Medulla oblongata (tissue), 1 donor: ENCODE measurements around the gene ZDHHC7.
"Not testable (repeated sequence)": the region's sequence is repeated elsewhere in the genome, so short reads cannot be mapped to it uniquely, and the experiment has no call there.

ENCODE experiments used
- DNase-seq: peaks from one replicate; pipeline ENCODE4 v3.0.0-alpha.2; 2015; ENCODE audit errors: extremely low spot score

Gene ZDHHC7, protein sequence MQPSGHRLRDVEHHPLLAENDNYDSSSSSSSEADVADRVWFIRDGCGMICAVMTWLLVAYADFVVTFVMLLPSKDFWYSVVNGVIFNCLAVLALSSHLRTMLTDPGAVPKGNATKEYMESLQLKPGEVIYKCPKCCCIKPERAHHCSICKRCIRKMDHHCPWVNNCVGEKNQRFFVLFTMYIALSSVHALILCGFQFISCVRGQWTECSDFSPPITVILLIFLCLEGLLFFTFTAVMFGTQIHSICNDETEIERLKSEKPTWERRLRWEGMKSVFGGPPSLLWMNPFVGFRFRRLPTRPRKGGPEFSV

DNA sequence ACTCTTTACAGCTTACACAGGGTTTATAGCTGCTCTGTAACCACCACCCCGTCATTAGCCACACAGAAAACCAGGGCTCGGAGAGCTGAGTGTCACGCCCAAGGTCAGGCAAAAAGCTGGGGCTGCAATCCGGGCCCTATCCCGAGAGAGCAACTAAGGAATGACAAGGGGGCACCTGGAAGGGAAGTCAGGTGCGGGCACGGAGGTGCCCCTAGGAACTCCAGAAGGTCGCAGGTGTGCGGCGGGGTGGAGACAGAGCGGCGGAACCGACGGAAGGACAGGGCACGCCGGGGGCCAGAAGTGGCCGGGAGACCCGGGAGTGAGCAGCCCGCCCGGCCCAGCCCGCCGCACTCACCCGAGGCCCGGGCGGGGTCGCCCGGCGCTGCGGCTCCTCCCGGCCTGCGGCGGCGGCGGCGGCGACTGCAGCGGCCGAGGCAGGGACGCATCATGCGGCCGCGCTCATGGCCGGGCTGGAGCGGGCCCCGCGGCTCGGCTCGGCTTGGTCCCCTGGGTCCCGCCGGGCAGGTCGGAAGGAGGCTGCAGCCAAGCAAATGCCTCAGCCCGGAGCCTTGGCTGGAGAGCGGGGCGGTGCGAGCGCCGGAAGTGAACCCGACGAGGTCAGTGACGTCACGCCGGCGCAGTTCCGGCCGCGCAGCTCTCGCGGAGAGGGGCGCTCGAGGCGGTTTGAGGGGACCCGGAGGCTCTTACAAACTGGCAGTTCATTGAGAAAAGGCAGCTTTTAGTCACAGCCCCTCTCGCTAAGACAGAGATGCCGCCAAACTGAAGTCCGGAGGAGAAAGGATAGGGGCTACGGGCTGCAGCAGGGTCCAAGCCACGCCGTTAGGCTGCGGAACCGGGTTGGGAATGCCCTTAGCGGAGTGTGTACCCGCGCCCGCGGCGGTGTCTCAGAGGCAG is at the start of gene ZDHHC7:
Gene ZDHHC7, minus strand, starts transcription at position 605 of the 915 bp plus-strand sequence. CDS start 20,917 bp downstream, outside the sequence.
- peak; percentile 89 for DNase-seq

DNA sequence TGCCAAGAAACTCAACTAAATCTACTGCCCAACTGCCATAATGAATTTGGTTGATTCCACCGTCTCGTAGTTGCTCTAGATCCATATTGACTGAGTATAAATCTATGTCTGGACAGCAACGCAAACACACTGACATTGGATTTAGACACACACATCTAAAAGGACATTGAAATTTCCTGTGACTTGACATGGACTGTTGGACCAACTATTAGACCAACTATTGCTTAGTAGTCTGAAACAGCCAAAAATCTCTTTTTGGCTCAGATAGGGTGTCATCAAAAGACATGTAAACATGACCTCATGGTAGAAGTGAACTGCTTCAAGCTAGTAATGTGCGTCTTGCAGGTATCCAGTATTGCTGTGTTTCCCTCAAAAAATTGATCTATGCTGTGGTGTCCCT is 47.6 kb upstream of the ZDHHC7 start:
- no peak for DNase-seq

DNA sequence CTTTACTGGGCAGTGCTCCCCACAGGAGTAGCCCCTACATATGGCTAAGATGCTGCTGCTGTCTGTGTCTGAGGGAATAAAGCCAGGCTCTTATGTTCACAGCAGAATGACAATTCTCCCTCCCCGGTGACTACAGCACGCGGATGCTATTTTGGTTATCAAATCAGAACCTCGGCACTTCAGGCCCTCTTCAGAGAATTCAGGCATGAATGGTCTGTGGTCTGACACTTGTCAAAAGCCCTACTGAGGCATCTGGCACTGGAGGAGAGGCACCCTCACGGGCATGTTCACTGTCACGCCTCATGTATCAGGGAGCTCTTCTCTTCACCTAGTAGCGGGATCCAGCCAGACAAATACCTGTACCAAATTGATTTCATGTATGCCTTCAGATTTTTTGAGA is 46.6 kb upstream of the ZDHHC7 start:
- no peak for DNase-seq

DNA sequence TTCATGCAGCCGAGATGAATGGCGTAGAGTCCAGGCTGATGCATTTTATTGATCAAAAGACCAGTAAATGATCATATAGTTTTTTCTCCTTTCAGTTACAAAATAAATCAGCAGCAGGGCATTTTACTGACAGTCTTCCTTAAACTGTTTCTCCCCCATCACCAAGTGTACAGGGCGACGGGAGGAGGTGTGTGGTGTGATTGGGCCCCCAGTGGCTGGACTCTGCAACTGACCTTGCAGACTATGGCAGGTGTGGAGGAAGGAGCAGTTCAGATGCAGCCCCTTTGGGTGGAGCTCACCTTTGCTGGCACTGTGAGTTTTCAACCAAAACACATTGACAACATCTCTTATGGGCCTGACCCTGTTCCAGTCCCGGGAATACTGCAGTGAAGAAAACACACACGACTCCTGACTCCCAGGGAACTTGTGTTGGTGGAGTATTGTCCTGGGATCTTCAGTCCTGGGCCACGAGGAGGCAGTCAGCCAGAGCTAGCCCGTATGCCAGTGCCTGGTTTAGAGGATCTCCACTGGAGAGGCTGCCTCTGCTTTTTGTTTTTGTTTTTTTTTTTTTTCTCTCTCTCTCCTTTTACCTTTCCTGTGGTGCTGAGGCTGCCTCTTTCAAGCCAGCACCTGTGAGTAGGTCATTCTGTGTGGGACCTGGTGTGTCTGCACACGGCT is 46.0 kb upstream of the ZDHHC7 start:
- DNase-seq: no peak

DNA sequence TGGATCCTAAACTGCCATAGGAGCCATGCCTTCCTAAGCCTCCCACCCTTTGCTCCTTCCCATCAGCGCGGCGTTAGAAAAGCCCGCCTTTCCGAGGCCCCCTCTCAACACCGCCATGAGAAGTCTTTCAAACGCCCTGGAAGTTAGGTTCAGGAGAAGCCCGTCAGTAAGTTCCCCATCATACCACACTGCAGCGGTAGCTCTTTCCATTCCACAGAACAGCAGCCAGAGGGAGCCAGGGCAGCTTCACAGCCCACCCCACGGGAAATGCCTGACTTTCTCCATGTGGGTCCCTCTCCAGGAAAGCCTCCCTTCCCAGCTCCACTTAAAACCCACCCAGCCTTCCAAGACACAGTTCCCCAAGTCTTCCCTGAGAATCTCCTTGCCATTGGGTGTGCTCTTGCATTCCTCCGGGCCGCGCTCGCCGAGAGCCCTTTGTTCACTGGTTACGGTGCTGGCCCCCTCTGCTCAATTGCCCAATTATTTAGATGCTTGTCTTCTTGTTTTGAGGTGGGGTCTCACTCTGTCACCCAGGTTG is 44.9 kb upstream of the ZDHHC7 start:
- peak; percentile 71 for DNase-seq

DNA sequence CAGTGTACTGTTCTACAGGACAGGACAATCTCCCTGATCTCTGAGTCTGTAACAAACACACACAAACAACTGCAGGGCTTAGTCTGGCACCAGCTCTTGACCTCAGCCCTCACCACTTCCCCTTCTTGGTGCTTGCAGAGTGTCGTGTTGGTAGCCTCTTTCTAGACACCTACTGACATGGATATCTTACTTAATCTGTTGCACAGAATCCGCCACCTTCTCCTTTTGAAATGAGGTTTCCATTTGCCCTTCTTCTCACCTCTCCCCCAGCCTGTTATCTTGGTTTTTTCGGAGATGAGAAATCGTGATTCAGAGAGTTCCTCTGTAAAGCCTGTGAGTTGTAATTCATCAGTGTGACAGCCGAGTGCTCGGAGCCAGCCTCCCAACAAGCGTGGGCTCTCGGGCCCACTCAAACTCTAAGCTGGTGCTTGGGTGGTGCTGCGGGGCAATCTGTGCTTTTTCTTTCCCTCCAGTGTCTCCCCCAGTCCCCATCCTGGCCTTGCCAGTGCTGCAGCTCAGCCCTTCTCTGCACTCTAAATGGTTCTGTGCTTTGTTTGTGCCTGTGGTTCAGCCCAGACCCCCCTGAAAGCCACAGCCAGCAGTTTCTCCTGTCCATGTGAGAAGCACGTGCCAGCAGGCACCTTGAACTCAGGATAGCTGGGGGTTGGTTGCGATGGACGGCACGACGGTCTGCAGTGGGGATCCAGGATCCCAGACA is 44.3 kb upstream of the ZDHHC7 start:
- DNase-seq: peak; percentile 87

DNA sequence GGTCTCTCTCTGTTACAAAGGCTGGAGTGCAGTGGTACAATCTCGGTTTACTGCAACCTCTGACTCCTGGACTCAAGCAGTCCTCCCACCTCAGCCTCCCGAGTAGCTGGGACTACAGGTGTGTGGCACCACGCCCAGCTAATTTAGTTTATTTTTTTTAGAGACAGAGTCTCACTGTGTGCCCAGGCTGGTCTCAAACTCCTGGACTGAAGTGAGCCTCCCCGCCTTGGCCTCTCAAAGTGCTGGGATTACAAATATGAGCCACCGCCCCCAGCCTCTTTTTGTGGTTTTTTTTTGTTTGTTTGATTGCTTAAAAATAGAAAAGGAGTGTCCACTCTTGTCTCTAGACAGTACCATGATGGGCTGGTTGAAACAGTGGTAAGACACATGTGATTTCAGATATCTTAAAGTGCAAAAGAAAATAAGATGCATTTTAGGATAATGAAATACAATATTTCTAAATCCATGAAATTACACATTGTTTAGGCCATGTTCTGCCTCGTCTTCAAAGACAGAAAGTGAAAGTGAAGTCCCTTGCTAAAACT is 43.7 kb upstream of the ZDHHC7 start:
- DNase-seq: no peak

DNA sequence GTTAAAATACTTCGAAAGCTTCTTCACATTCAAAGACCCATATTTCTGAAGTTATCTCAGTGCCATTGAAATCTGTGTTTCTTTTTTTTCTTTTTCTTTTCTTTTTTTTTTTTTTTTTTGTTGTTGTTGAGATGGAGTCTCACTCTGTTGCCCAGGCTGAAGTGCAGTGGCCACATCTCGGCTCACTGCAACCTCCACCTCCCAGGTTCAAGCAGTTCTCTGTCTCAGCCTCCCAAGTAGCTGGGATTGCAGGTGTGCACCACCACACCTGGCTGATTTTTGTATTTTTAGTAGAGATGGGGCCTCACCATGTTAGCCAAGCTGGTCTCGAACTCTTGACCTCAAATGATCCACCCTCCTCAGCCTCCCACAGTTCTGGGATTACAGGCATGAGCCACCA is 43.0 kb upstream of the ZDHHC7 start:
- DNase-seq: not testable (repeated sequence)

DNA sequence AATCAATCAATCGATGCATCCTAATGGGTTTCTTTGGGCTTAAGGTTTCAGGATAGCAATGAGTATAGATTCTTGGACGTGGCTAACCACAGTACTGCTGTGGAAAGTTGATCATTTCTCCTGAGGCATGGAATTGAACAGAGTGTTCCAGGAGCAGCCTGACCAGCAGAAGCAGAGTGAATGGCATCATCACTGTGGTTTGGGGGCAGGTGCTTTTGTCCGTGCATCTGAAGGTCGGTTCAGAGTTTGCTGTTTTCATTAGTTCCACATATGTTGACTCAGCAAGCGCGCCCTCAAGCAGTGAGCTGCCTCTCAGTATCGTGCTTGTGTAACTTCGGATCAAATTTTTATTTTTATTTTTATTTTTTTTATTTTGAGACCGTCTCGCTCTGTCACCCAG is 41.2 kb upstream of the ZDHHC7 start:
- no peak for DNase-seq

DNA sequence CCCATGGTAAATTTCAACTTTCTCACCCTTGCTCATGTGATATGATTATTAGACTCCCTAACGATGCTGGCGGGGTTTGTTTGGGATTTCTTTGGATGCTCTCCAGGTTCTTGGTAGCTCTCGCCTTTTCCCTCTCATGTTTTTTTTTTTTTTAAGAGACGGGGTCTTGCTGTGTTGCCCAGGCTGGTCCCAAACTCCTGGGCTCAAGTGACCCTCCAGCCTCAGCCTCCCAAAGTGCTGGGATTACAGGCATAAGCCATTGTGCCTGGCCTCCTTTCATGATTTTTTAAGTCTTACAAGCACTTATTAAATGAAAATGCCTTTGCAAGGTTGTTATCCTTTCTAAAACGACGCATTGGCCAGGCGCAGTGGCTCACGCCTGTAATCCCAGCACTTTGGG is 40.3 kb upstream of the ZDHHC7 start:
- no peak for DNase-seq

DNA sequence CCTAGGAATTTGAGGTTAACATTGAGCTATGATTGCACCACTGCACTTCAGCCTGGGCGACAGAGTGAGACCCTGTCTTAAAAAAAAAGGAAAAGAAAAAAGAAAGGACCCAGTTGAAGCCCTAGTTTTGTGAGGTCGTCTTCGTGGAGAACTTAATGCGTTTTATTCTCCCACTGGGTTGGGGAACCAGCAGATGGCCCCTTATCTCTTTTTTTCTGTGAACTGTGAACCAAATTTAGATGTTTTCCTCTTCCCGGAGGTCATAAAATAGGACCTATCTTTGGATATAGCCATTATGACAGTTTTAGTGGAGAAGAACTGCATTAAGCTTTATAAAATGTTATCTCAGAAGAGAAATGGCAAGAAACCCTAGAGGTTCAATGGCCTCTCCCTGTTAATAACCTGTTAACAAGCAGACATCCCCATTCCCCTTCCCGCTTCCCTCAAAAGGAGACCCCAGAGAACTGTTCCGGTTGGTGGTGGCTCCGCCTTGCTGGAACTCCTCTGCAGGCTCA is 39.8 kb upstream of the ZDHHC7 start:
- no peak for DNase-seq

DNA sequence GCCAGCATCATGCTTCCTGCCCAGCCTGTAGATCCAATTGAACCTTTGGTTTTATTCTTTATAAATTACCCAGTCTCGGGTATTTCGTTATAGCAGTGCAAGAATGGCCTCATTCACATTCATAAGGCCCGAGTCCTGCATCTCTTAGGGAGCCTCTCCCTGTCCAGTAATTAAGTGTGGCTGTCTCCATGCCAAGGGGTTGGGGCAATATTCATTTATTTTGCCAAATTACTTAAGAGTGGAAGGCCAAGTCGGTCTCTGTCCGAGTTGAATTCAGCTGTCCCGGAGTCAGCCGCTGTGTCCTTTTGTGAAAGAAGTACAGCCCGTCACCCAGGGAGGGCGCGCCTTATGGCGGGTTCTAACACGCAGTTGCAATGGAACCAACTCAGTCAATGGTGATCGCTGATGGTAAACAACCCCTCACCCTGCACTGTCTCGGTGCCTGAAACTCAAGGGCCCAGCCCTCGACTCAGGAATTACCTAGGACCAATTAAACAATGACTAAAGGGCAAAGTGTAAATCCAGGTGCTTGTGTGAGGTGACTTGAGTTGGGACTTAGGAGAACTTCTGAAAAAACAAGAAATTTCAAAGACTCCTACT is 38.5 kb upstream of the ZDHHC7 start:
- DNase-seq: peak; percentile 21

DNA sequence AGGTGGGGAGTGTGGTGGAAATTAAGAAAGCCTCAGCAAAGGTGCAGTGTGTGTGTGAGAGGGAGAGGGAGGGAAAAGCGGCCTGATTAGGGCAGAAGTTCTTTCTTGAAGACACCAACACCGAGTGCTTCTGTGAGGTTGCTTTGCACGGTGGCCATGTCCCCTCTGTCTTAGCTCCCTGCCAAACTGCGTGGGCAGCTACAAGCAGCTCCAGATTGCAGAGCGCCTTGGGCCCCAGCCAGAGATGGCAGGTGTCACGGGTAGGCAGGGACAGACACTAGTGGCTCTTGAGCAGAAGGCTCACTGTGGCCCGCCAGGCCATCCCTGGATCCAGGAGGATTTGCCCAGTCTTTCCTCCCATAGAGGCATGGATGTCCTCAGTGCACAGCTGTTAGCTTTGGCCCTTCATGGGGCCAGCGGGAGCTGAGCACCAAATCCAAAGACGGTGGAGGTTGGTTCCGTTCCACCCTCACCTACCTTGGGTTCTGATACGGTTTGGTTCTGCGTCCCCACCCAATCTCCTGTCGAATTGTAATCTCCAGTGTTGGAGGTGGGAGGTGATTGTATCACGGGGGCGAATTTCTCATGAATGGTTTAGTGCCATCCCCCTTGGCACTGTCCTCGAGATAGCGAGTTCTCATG is 37.7 kb upstream of the ZDHHC7 start:
- DNase-seq: no peak

DNA sequence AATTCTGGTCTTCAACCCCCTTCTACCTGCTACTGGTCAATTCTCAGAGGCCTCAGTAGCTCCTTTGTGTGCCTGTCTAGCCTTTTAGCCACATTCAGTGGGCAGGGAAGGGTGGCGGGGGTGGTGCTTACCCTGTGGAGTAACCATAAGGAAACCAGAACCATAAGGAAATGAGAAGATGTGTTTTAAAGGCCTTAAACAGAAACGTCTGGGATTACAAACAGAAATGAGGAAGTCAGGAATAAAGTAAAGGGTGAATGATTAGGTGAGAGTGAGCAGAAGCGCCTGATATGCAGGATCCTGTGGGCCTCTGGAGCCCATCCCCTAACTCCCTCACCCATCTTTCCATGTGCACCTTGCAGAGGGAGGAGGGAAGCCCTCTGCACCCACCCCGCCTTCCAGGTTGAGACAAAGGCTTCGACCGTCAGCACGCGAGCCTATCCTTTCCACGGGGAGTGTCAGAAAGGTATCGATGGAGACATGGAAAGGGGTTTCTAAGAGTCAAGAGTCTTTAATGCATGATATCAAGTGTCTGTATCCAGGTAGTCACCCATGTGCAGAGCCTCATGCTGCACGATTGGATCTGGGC is 36.6 kb upstream of the ZDHHC7 start:
- no peak for DNase-seq

DNA sequence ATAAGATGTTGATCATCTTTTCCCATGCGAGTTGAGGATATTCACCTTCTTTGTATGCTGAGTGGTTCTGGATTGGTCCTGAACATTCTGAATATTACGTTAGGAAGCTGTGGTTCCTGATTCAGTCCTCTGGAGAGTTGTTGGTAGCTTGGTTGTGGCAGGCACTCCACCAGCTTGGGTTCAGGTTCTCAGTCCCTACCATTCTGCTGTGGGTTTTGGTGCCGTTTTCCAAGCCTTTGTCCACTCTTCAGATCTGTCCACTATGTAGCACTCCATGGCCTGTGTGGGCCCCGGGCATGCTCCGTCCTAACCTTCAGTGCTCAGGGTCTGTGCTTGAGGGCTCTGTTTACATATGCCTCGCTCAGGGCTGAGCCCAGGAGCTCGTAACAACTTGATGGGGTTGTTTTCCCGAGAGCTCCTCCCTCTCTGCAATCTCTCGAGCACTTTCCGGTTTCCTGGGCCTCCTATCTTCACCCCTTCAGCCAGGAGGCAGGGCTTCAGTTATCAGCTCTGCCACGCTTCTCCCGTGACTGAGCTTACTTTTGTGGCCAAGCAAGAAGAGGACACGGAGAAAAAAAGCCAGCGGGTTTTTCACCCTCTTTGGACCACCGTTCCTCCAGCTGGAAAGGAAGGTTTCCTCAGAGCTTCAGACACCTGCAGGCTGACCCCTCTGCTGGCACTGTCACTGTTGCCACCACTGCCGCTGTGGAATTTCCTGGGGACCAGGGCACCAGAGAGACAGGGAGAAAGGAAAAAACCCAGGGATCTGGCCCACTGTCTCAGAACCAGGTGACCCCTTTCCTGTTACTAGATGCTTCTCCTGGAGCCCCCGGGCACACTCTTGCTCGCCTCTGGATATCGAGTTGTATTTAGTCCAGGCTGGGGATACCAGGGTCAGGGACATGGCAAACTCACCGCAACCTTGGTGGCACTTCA is 35.9 kb upstream of the ZDHHC7 start:
- no peak for DNase-seq

DNA sequence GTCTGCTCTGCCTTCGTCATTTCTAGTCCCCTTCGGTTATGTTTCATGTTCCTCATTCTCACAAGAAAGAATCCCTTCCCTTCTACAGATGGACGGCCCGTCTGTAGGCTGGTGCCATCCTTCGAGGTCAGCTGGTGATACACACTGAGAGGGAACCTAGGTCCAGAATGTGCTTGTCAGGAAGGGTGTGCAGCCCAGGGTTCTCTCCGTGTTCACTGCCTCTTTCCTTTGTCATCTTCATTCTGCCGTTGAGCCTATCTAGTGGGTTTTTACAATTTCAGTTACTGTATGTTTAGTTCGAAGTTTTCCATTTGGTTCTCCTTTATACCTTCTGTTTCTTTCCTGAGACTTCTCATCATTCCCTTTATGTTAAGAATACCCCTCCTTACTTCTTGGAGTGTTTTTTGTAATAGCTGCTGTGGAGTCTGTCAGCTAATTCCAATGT is 35.2 kb upstream of the ZDHHC7 start:
- DNase-seq: peak; percentile 50

DNA sequence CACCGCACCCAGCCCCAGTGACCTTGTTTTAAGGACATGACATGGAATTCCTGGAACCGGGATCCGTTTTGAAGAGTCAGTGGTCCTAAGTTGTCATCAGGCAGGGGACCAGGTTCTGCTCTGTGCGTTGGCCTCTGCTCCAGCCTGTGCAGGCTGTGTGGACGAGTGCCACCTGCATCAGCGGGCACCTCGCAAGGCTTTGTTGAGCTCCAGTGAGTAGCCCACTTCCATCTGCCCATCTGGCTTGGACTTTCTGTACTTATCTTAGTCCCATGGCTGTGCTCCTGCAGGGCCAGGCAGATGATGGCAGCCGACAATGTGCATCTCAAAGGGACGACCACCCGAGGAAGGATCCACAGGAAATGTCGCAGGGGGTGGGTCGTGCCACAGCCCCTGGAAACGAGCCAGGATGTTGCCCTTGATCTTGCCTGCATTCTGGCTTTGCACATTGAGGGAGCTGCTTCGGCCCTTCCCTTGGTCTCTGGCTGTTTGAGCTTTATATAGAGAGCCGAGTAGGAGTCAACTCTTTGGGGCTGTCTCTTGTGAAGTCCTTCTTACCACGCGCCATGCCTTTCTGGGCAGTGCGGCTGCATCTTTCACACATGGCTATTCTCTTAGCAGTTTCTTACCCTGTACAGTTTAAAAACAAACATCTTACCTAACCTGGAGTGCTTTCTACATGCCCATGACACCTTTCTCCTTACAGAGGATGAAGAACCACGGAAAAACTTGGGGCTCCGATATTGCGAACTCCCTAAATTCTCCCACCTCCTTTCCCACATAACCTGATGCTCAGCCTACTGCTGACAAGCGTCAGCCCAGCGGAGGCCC is 34.5 kb upstream of the ZDHHC7 start:
- DNase-seq: no peak

DNA sequence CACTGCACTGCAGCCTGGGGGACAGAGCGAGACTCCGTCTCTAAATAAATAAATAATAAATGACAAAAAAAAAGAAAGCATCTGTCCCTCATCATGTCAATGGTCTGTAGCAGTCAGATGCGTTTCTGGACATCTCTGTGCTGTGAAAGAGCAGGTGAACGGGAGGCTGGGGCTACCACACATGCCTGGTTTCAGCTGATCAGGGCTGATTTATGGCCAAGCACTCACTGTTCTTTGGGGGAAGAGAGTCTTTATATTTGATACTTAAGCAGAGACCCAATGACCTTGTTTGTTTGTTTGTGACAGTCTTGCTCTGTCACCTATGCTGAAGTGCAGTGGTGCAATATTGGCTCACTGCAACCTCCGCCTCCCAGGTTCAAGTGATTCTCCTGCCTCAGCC is 33.7 kb upstream of the ZDHHC7 start:
- no peak for DNase-seq
